Limb (tissue), 2 donors: ENCODE data around the gene CPLX4.
A peak's percentile ranks its signal among the peaks of the same experiment; 100 is the strongest.

ENCODE experiments used
- DNase-seq, 2 donors: peaks; one replicate each; pipeline ENCODE4 v3.0.0-alpha.2; 2016; ENCODE audit errors: extremely low spot score in 2 of 2

The CPLX4 gene, protein sequence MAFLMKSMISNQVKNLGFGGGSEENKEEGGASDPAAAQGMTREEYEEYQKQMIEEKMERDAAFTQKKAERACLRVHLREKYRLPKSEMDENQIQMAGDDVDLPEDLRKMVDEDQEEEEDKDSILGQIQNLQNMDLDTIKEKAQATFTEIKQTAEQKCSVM

DNA sequence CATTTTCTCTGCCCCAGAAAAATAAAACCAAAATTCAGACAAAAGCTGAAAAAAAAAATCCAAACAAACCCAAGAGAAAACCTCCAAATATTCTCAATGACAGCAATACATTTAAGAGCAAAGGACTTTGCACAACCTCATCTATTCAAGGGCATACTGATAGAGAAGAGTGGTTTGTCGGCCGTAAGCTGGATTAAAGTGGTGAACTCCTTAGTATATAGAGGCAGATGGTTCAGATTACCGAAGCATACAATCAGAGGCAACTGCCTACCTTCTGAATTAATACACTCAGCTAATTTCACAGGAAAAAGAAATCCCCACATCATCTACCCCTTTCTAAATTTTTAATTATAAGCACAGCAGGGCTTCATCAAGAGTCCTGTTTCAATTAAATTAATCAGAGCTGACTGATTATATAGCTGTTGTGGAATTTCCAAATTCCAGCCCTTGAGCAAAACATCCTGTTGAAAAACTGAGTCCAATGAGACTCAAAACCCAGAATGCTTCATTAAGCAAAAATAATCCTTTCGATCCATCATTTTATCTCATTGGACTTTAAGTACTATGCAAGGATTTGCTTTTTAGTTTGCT, at the start of gene CPLX4:
CPLX4 (minus strand) TSS at position 190 of the 591 bp plus-strand sequence; CDS start at position 3, 187 bp downstream.
- no peak for DNase-seq

DNA sequence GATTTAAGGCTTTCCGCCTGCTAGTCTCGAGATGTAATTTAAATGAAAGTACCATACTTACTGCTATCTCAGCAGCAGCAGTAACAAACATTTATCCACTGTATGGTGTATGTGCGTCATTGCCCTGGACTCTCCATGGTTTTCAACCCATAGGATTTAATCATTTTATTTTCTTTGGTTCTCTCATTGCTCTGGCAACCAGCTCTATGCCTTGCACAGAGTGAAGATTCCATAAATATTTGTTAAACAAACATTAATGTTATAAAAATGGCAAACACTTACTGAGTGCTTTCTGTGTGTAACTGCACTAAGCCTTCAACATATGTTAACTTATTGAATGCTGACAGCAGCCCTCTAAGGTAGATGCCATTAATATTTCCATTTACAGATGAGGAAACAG, 41.9 kb upstream of the CPLX4 start:
- no peak for DNase-seq

DNA sequence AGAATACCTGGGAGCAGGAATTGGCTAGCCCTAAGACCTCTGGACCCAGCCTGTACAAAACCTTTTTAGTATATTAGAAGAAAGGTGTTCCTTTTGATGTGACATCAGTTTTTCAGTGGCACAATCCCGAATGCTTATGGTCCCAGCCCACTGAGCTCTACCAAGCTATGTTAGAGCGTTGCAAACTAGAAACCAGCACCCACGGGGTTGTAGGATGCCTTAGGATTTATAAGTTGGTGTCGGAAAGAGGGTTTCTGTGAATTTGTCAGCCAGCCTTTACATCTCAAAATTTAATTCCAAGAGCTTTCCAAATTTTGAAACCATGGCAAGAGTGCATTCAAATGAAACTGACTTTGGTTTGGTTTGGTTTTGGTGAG, 41.1 kb upstream of the CPLX4 start:
- no peak for DNase-seq

DNA sequence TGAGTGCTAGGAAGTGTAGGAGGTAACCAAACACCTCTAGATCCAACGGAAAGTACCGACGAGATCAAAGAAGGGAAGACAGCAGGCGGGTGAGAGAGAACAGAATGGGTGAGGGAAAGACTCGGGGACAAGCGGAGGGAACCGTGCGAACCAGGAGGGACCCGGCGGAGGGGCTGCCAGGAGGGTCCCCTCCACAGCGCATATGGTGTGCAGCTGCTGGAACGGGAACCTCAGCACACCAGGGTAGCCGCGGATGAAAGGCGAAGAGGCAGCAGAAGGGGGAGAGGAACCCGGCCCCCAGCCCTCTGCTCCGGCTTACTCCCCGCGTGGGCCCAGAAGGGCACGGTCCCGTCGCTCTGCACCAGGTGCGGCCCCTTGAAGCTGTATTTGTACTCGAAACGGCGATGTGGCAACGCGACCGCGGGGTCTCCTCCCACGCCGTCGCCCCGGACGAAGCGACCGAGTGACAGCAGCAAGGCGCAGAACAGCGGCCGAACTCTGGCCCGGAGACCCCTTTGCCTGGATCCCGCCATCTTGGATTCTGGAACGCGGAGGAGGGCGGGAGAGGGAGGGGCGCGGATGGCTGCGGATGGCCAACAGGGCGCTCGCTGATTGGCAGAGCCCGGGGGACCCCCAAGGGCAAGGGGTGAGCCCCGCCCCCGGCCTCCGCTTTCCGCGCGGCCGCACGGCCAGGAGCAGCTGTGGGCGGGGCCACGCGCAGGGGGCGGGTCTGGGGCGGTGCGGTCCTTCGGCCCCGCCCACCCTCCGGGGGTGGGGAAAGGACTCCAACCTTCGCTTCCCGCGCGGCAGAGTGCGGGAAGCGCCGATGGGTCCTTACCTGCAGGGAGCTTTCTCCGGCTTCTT, 40.5 kb upstream of the CPLX4 start, which contains the start of gene LMAN1:
LMAN1 (minus strand) TSS at position 554 of the 864 bp plus-strand sequence; CDS start at position 533, 21 bp downstream.
- peak; percentile 95 to 98 for DNase-seq

DNA sequence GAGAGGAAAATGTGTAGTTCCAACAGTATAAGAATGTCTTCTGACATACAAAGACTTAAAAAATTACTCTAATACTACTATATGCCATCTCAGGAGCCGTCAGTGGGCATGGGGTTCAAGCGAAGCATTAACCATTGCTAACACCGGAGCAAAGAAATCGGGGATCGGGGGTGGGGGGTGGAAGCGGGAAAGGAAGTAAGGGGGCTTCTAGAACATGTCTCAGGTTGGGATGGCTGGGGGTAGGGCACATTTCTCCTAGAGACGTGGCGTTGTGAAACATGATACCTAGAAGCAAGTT, 39.9 kb upstream of the CPLX4 start:
- peak in 1 of 2 donors; percentile 28 for DNase-seq

DNA sequence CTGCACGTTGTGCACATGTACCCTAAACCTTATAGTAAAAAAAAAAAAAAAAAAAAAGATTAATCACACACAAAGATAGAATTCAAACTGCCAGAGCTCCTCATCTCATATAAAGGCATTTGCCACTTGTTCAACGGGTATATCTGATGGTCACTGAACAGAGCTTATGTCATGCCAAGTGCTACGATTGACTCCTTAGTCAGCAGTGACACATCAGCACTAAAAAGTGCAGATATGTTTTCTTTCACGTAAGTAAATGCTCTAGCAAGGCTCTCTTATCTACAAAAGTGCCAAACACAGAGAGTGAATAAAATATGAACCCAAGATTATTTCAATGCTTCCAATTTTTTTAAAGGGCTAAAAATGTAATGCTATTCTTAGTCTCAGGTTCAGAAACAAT, 39.5 kb upstream of the CPLX4 start:
- DNase-seq, result no peak

DNA sequence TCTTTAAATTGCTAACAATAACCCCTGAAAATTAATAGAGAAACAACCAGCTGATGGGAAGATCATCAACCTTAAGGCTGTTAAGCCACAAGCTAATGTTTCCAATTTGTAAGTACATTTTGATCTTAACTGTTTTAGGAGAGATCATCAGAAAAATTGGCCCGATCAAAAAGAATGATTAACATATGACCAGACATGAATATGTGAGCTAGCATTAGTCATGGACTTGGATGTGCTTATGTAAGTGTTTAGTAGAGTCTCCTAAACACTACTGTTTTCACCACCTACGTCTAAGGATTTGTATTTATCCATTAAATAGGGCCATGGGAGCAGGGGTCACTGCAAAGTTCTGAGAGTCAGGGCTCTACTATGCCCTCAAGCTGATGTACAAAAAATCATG, 36.3 kb upstream of the CPLX4 start:
- DNase-seq, result no peak

DNA sequence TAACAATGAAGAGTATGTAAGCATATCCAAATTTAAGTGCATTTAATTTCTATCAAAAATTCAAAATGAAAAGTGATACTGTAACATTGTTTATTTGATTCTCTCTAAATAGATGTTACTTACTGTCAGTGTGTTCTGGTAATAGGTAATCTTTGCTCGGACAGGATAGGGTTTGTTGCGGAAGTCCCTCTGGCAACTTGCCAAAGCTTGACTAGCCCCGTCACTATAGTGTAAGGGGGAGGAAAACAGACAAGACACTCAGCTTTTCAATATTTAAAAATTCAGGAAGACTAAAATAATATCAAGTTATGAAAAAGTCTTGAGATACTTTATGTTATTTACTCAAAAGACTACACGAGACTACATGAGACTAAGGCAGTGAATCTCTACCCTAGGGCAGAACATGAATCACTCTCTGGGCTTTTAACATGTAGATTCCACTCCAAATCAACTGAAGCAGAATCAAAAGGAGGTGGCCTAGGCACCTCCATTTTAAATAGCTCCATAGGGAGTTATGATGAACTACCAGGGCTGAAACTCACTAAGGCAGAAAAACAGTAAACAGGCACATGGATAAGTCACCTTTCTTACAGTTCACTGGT, 34.7 kb upstream of the CPLX4 start:
- no peak for DNase-seq

DNA sequence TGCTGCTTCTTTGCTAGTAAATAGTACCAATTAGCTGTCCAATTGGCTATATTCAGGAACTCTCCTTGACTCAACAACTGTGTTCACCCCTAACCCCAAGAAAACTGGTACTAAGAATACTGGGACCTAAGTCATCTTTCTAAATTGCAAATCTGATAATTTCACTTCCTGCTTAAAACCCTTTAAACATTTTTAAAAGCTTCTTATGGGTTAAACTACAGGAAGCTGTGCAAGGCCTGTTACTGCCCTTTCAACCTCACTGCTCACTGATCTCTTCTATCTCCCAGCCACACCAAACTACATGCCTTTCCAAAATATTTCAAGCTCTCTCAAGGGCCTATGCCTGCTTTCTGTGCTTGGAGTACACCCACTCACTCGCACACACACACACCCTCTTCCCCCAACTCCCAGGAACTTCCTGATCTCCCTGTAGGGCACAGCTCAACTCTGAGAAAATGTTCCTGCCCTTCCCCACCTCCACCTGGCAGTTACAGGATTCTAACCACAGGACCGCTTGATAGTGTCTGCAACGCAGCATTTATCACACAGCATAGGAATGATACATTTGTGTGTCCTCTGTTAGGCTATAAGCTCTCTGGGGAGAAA, 33.9 kb upstream of the CPLX4 start:
- DNase-seq, result no peak

DNA sequence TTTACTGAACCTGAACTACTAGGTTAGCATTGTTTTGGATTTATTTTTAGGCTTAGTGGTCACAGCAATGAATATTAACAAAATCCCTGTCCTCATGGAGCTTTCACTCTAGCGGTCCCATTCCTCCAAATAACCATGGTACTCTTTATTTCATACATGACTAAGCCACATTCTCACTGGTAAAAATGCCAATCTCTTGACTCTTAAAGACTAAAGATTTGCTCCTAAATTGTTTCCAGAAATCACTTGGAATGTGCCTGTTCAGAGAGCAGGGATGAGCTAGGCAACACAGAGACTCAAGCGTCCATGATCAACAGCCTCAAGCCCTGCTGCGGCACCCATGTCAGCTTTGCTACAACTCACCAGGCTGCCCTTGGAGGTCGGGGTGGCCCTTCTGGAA, 27.1 kb upstream of the CPLX4 start:
- no peak for DNase-seq

DNA sequence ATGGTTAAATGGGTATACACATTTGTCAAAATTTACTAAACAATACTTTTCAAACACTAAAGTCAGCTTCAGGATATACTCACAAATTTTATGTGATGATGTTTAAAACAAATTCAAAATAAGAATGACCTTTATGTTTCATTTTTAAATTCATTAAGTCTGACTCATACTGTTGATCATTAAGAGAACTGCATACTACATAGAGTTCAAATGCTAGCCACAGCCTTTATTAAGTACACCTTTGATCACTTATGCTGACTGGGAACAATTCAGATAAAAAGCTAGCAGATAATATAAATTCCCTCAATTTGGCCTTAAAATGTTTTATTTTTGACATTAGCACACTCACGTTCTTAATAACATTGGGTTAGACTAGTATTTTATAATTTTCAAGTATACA, 26.5 kb upstream of the CPLX4 start:
- DNase-seq, result no peak

DNA sequence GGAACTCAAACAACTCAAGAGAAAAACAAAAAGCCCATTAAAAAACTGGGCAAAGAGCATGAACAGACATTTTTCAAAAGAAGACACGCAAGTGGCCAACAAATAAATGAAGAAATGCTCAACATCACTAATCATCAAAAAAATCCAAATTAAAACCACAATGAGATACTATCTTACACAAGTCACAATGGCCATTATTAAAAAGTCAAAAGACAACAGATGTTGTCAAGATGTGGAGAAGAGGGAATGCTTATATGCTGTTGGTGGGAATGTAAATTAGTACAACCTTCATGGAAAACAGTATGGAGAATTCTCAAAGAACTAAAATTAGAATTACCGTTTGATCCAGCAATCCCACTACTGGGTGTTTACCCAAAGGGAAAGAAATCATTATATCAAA, 25.5 kb upstream of the CPLX4 start:
- no peak for DNase-seq

DNA sequence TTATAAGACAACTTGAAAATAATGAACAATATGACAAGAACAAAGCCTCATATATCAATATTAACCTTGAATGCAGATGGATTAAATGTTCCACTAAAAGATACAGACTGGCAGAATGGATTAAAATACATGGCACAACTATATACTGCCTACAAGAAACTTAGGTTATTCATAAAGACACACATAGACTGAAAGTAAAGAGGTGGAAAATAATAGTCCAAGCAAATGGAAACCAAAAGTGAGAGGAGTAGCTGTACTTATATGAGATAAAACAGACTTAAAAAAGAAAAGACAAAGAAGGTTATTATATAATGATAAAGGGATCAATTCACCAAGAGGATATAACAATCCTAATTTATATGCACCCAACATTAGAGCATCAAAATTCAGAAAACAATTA, 22.4 kb upstream of the CPLX4 start:
- no peak for DNase-seq

DNA sequence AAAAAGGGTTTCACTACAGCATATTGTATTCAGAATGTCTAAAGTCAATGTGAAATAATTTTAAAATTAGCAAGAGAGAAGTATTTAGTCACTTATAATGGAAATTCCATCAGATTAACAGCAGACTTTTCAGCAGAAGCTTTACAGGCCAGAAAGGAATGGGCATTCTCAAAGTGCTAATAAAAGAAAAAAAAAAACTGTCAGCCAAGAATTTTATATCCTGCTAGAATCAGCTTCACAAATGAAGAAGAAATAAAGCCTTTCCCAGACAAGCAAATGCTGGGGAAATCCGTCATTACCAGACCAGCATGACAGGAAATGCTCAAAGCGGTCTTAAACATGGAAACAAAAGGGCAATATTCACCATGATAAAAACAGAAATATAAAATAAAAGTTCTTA, 21.9 kb upstream of the CPLX4 start:
- DNase-seq, result no peak

DNA sequence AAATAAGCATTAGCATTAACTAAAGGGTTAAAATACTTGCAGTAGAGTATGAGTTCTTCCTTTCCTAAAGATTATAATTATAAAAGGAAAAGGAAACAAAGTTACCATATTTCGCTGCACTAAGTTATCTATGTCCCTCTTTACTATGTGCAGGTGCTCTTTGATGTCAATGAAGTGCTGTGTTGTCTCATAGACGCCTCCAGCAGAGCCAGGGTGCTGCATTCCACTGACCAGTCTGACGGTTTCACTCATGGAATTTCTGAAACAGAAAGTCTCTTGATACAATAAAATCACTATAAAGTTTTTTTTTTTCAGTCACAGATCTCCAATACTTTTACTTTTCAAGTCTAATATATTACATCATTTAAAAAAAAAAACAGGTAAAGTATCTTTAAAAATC, 14.5 kb upstream of the CPLX4 start:
- no peak for DNase-seq

DNA sequence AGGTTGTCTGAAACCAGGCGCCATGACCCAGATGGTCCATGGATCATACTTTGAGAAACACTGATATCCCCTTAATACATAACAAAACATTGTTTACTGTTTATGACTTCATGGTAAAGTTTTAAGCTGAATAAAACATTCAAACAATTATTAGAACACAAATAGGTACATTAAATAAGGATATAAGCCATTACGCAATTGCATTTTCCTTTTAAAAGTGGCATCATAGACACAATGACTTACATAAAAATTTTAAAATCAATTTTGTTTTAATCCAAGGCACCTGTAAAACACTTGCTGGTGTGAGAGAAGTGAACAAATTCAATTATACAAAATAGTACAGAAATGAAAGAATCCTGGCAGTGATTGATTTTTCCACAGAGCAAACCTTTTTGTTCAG, 10.2 kb upstream of the CPLX4 start:
- DNase-seq, result no peak

DNA sequence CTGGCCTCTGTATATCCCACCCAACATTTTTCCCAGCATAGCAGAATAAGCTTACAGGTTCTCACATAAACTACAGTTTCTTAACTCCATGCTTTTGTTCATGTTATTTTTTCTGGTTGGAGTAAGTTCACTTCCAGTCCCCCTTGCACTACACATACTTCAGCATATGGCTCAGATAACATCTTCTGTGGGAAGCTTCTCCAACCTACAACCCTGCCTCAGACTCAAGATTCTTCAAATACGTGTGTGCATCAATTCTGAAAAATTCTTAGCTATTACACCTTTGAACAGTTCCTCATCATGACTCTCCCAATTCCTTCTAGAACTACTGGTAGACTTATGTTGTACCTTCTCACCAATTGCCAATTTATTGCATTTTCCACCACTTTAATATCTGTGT, 7.5 kb upstream of the CPLX4 start:
- DNase-seq, result no peak

DNA sequence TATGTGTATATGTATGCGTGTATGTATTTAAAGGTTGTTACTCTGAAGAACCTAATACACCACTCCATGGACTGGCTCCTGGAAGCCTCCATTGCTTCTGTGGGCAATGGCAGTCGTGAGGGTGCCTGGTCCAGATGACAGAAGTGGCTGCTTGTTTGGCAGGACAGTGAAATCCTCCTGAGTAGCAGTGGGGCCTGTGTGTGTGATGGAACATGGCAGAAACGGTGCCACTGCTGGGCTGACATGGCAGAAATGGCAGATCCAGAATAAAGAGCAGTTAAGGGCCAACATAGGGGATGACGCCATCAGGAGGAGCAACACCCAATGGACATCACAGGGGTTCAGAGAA, 6.1 kb upstream of the CPLX4 start:
- no peak for DNase-seq

DNA sequence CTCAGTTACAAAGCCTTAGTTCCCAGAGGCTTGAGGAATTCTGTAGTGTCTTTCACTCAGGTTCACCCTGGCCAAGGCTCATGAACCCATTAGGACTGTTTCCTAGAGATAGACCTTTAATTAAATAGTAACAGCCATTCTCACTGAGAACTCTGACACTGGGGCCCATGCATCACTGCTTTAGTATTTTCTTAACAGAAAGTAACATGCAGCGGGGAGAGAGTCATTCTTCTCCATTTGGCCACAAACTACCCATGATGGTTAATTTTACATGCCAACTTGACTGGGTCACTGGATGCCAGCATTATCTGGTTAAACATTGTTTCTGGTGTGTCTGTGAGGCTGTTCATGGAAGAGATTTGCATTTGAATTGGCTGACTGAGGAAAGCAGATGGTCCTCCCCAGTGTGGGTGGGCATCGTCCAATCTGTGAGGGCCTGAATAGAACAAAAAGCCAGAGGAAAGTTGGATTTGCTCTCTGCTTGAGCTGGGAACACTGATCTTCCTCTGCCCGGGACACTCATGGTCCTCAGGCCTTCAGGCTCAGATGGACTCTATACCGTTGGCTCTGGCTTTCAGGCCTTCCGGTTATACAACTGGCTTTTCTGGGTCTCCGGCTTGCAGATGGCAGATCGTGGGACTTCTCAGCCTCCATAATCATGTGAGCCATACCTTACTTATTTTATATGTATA, 5.6 kb upstream of the CPLX4 start:
- no peak for DNase-seq

DNA sequence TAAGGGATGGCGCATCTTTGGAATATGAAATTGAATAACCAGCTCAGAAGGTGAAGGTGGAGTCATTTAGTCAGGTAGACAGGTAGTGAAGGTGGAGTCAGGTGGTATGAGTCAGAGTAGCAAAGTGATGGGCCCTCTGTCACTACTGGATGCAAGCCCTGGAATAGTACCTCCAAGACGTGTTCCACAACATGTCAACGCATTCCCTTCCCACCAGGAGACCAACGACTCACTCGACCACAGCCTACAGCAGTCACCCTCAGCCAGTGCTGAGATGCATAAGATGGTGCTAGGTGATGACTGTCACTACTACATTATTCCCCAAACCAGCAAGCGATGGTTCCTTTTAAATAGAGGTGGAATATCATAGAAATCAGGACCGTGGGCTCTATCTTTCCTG, 6.8 kb downstream of the CPLX4 start:
- no peak for DNase-seq

DNA sequence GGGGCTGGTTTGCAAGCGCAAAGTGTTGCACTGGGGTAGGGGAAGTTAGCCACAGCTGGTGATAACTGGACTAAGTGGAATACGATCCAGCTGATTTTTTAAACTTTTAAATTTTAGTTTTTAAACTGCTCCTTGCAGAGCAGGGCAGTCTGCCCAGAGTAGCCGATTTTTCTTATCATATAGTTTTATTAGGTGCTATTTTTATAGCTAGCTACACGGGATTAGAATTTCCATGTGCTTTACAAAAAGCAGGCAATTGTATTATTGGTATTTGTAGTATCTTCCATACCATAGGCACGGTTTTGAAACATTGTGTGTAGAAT, 9.6 kb downstream of the CPLX4 start:
- DNase-seq, result no peak
